ENCODE data around the gene KIAA0513.

DNA sequence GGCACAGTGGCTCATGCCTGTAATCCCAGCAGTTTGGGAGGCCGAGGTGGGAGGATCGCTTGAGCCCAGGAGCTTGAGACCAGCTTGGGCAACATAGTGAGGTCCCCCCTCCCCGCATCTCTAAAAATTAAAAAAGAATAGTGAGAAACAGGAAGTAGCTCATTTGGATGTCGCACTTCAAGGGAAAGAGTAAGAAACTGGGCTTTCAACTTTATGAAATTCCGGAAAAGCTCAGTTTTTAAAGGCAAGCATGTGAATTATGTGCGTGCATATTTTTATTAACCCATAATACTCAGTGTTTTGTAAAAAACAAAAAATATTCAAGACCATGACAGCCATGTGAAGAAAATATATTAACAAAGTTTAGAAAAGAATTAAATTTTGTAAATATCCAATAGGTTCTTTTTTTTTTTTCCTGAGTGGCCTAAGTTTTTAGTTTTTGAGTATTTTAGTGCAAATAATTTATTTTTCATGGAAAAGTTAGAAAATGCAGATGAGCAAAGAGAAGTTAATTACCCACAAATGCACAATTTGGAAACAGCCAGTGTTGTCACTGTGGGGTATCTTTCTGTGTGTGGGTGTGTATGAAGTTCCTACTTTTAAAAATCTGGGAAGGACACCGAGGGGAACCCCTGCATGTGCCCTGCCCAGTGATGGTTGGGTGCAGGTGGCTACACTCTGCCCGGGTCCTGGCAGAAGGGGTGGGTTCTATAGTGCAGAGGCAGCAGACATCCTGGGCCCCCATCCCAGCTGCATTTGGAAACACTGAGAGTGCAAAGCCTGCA is 44.7 kb downstream of the KIAA0513 start:
- TF ChIP-seq, protein P1, sequence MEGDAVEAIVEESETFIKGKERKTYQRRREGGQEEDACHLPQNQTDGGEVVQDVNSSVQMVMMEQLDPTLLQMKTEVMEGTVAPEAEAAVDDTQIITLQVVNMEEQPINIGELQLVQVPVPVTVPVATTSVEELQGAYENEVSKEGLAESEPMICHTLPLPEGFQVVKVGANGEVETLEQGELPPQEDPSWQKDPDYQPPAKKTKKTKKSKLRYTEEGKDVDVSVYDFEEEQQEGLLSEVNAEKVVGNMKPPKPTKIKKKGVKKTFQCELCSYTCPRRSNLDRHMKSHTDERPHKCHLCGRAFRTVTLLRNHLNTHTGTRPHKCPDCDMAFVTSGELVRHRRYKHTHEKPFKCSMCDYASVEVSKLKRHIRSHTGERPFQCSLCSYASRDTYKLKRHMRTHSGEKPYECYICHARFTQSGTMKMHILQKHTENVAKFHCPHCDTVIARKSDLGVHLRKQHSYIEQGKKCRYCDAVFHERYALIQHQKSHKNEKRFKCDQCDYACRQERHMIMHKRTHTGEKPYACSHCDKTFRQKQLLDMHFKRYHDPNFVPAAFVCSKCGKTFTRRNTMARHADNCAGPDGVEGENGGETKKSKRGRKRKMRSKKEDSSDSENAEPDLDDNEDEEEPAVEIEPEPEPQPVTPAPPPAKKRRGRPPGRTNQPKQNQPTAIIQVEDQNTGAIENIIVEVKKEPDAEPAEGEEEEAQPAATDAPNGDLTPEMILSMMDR (IDR thresholded peaks at IDR 0.05) = no peak
- TF ChIP-seq POLR2A (IDR thresholded peaks at IDR 0.05) = no peak

Data from body of pancreas (tissue), 4 donors.